Natural killer cell (primary cell): Measurements from ENCODE around the gene ANKFN1. TPM values are rescaled to one million over a fixed set of nuclear protein-coding genes. Genes with fewer than 3 reads are reported as not detected.

Experiments
- ATAC-seq, 3 donors: fragments of 150-1000 bp in 2 of 3; fragments of 200-7000 bp in 1 of 3; cut with Tn5 transposase; 1 replicate in 1 of 3; 2 replicates in 2 of 3; pipeline ENCODE4 v1.10.0; 2021; ENCODE audit warnings: mild to moderate bottlenecking in 2 of 3, moderate library complexity in 2 of 3
- DNase-seq, 2 donors: peaks; one replicate each; pipeline versions ENCODE4 v3.0.0 to v3.0.0-alpha.2; 2013 to 2021; ENCODE audit warnings: mixed read lengths in 1 of 2
- H3K27ac ChIP-seq: one replicate; pipeline ENCODE4 v1.5.1; 2013; ENCODE audit warnings: mild to moderate bottlenecking, low read length
- H3K27me3 ChIP-seq: one replicate; pipeline ENCODE4 v1.6.1; 2013; ENCODE audit warnings: low read length; ENCODE audit not compliant: control insufficient read depth, insufficient read depth
- H3K36me3 ChIP-seq: one replicate; pipeline ENCODE4 v1.6.1; 2013; ENCODE audit warnings: low read length; ENCODE audit not compliant: control insufficient read depth, insufficient read depth
- H3K4me1 ChIP-seq: one replicate; pipeline ENCODE4 v1.6.1; 2013; ENCODE audit warnings: low read length; ENCODE audit not compliant: control insufficient read depth, insufficient read depth
- H3K4me3 ChIP-seq: one replicate; pipeline ENCODE4 v1.5.1; 2013; ENCODE audit warnings: low read length
- H3K9me3 ChIP-seq: one replicate; pipeline ENCODE4 v1.6.1; 2013; ENCODE audit warnings: low read length; ENCODE audit not compliant: control insufficient read depth, insufficient read depth
- H3K27ac Mint-ChIP-seq, 2 donors: one replicate each; pipeline ENCODE4 v1.8.0; 2022; ENCODE audit warnings: mild to moderate bottlenecking in 2 of 2, mixed read lengths in 2 of 2, moderate library complexity in 1 of 2
- H3K27me3 Mint-ChIP-seq, 2 donors: one replicate each; pipeline ENCODE4 v1.8.0; 2022; ENCODE audit warnings: low read depth in 2 of 2, mixed read lengths in 2 of 2
- H3K36me3 Mint-ChIP-seq: one replicate; pipeline ENCODE4 v1.8.0; 2022; ENCODE audit warnings: mixed read lengths
- H3K4me1 Mint-ChIP-seq, 2 donors: one replicate each; pipeline ENCODE4 v1.8.0; 2022; ENCODE audit warnings: mixed read lengths in 2 of 2
- H3K4me3 Mint-ChIP-seq: one replicate; pipeline ENCODE4 v1.8.0; 2022; ENCODE audit warnings: mild to moderate bottlenecking, moderate library complexity, mixed read lengths
- H3K9me3 Mint-ChIP-seq, 2 donors: one replicate each; pipeline ENCODE4 v1.8.0; 2022; ENCODE audit warnings: mixed read lengths in 2 of 2
- CTCF ChIP-seq: fragments of 200-600 bp; IDR thresholded peaks from one replicate; pipeline ENCODE4 v1.8.0; 2022; ENCODE audit warnings: antibody characterized with exemption
- WGBS: methylation state at CpG from one replicate; pipeline ENCODE4 v1.1.7; 2013; ENCODE audit warnings: missing lambda C conversion rate; ENCODE audit not compliant: insufficient coverage; 5-methylcytosine and 5-hydroxymethylcytosine counted together
- intact Hi-C: fragments of 100-400 bp; cut with micrococcal nuclease; formaldehyde crosslinking; loops from one replicate; pipeline ENCODE4 v1.14.2; 2022
- total RNA-seq, 4 donors: library from RNA; stranded (reverse); fragments of 120-200 nt in 1 of 4; gene quantifications; one replicate each; pipeline versions ENCODE4 v1.2.3 to v1.2.4, GENCODE V29; 2013 to 2022

The ANKFN1 gene
- total RNA-seq, 3 donors from 2014 or later (not counting 1 experiment from before 2014, with no cell fraction given): not detected

- Mint-ChIP-seq H3K4me3 (no peak overlapping the region), H3K36me3 (no peaks in the 10 kb centered on the region), H3K9me3 (no peaks in the 10 kb centered on the region), H3K27me3 (peaks cover 7 to 11% of the 10 kb centered on the region in 2 donors), H3K4me1 (no peaks in the 10 kb centered on the region), H3K27ac (no peak overlapping the region)
- Histone ChIP-seq H3K27me3 (no peaks in the 10 kb centered on the region), H3K36me3 (no peaks in the 10 kb centered on the region), H3K4me1 (no peaks in the 10 kb centered on the region), H3K9me3 (no peaks in the 10 kb centered on the region), H3K27ac (no peak overlapping the region), H3K4me3 (no peak overlapping the region)
- TF ChIP-seq CTCF: no peak
- ATAC-seq: no peak
- no peak for DNase-seq
- 69% methylated on average over 1 of the region's 1 CpG for WGBS
- intact Hi-C loops: no loop called here
These were observed 6.6 kb downstream of the ANKFN1 start for GRCh38 chr17:56159826-56160380.

GRCh38 chr17:56160422-56160821 is 7.1 kb downstream of the ANKFN1 start:
- Histone ChIP-seq H3K27me3 (no peaks in the 10 kb centered on the region), H3K4me3 (no peak overlapping the region), H3K27ac (no peak overlapping the region), H3K9me3 (no peaks in the 10 kb centered on the region), H3K4me1 (no peaks in the 10 kb centered on the region), H3K36me3 (no peaks in the 10 kb centered on the region)
- TF ChIP-seq CTCF: no peak
- H3K27me3 Mint-ChIP-seq: peaks cover 7 to 11% of the 10 kb centered on the region in 2 donors
- no peak overlapping the region for H3K4me3 Mint-ChIP-seq
- H3K4me1 Mint-ChIP-seq: no peaks in the 10 kb centered on the region
- no peak overlapping the region for H3K27ac Mint-ChIP-seq
- WGBS: 90% methylated on average over 2 of the region's 3 CpGs
- no peak for DNase-seq
- no peak for ATAC-seq
- no peaks in the 10 kb centered on the region for H3K36me3 Mint-ChIP-seq
- intact Hi-C loops: no loop called here
- no peaks in the 10 kb centered on the region for H3K9me3 Mint-ChIP-seq

- Mint-ChIP-seq H3K4me3 (no peak overlapping the region), H3K27ac (no peak overlapping the region), H3K36me3 (no peaks in the 10 kb centered on the region), H3K4me1 (no peaks in the 10 kb centered on the region), H3K9me3 (no peaks in the 10 kb centered on the region), H3K27me3 (peaks cover 0 to 4% of the 10 kb centered on the region in 2 donors)
- no peak for TF ChIP-seq CTCF
- Histone ChIP-seq H3K36me3 (no peaks in the 10 kb centered on the region), H3K4me1 (no peaks in the 10 kb centered on the region), H3K9me3 (no peaks in the 10 kb centered on the region), H3K27me3 (no peaks in the 10 kb centered on the region), H3K4me3 (no peak overlapping the region), H3K27ac (no peak overlapping the region)
- 88% methylated on average over 7 of the region's 8 CpGs for WGBS
- intact Hi-C loops: no loop called here
- DNase-seq (no peak), ATAC-seq (no peak)
These were observed 11.9 kb downstream of the ANKFN1 start for GRCh38 chr17:56165072-56165641.

GRCh38 chr17:56167491-56167890 is 14.2 kb downstream of the ANKFN1 start:
- H3K9me3 Mint-ChIP-seq: no peaks in the 10 kb centered on the region
- no peaks in the 10 kb centered on the region for H3K36me3 ChIP-seq
- intact Hi-C loops: no loop called here
- H3K27me3 ChIP-seq: no peaks in the 10 kb centered on the region
- ATAC-seq: no peak
- H3K27ac Mint-ChIP-seq: no peak overlapping the region
- H3K4me1 ChIP-seq: no peaks in the 10 kb centered on the region
- H3K27me3 Mint-ChIP-seq: peaks cover 0 to 4% of the 10 kb centered on the region in 2 donors
- no peak for DNase-seq
- H3K4me1 Mint-ChIP-seq: no peaks in the 10 kb centered on the region
- H3K4me3 ChIP-seq: no peak overlapping the region
- no peak for TF ChIP-seq CTCF
- no peaks in the 10 kb centered on the region for H3K9me3 ChIP-seq
- H3K4me3 Mint-ChIP-seq: no peak overlapping the region
- no peaks in the 10 kb centered on the region for H3K36me3 Mint-ChIP-seq
- WGBS: 86% methylated on average over 1 of the region's 2 CpGs
- no peak overlapping the region for H3K27ac ChIP-seq
